Stimulated activated CD8-positive, alpha-beta memory T cell treated with anti-CD3 and anti-CD28 coated beads, Interleukin-15, amount 100 ng/mL, for 4 hours (primary cell): ENCODE results near the gene APOL4.
"Not testable (repeated sequence)": the region's sequence is repeated elsewhere in the genome, so short reads cannot be mapped to it uniquely, and the experiment has no call there.

Experiments used
- DNase-seq, 2 donors: peaks; one replicate each; pipeline ENCODE4 v3.0.0-alpha.2; 2020; ENCODE audit warnings: low read depth in 2 of 2

The APOL4 gene

GRCh38 chr22:36185828-36186624, 15.6 kb downstream of the APOL4 start:
- no peak for DNase-seq

GRCh38 chr22:36184433-36185025, 17.1 kb downstream of the APOL4 start:
- no peak for DNase-seq

GRCh38 chr22:36183446-36183845, 18.2 kb downstream of the APOL4 start:
- no peak for DNase-seq

- DNase-seq = no peak
Measured at GRCh38 chr22:36182857-36183256, 18.8 kb downstream of the APOL4 start.

- DNase-seq = no peak
Measured at GRCh38 chr22:36182056-36182455, 19.6 kb downstream of the APOL4 start.

- DNase-seq = no peak
Measured at GRCh38 chr22:36180928-36181327, 20.7 kb downstream of the APOL4 start.

- peak; percentile 57 to 71 for DNase-seq
Measured at GRCh38 chr22:36180038-36180880, 21.4 kb downstream of the APOL4 start.

- no peak for DNase-seq
Measured at GRCh38 chr22:36177160-36177559, 24.4 kb downstream of the APOL4 start.

- DNase-seq = no peak
Measured at GRCh38 chr22:36175892-36176291, 25.7 kb downstream of the APOL4 start.

GRCh38 chr22:36171941-36172340, 29.7 kb downstream of the APOL4 start:
- DNase-seq = no peak

GRCh38 chr22:36166518-36167220, 34.9 kb downstream of the APOL4 start:
- no peak for DNase-seq

- no peak for DNase-seq
Measured at GRCh38 chr22:36166086-36166485, 35.5 kb downstream of the APOL4 start.

GRCh38 chr22:36165141-36165540, 36.5 kb downstream of the APOL4 start:
- DNase-seq = no peak

GRCh38 chr22:36164621-36165020, 37.0 kb downstream of the APOL4 start:
- no peak for DNase-seq

- DNase-seq = no peak
Measured at GRCh38 chr22:36163497-36163896, 38.1 kb downstream of the APOL4 start.

GRCh38 chr22:36162127-36163034, 39.2 kb downstream of the APOL4 start:
- no peak for DNase-seq

- DNase-seq = not testable (repeated sequence)
Measured at GRCh38 chr22:36161793-36162126, 39.8 kb downstream of the APOL4 start.

- DNase-seq = no peak
Measured at GRCh38 chr22:36160499-36160942, 41.1 kb downstream of the APOL4 start, which contains the start of gene APOL3. Gene APOL3, minus strand, starts transcription at chr22:36160755. Its CDS starts 11,700 bp downstream, at chr22:36149055.

- peak; percentile 42 to 53 for DNase-seq
Measured at GRCh38 chr22:36156515-36157419, 44.8 kb downstream of the APOL4 start.

- DNase-seq = no peak
Measured at GRCh38 chr22:36156119-36156514, 45.5 kb downstream of the APOL4 start.
